OCI-LY1 (cell line): ENCODE measurements around the gene NDUFA5.

Source experiments
- H2AFZ ChIP-seq: fragments of 200-600 bp; sonication (generic), shearing (Covaris generic); 2 replicates; pipeline ENCODE4 v1.6.0; 2014; ENCODE audit warnings: antibody characterized with exemption, mild to moderate bottlenecking, low read length
- H3F3A ChIP-seq: fragments of 200-600 bp; sonication (generic), shearing (Covaris generic); 2 replicates; pipeline ENCODE4 v1.6.0; 2014; ENCODE audit warnings: mild to moderate bottlenecking, antibody characterized with exemption, low read length, moderate library complexity; ENCODE audit not compliant: insufficient read depth
- H3K27ac ChIP-seq: fragments of 200-600 bp; sonication (generic); 2 replicates; pipeline ENCODE4 v1.5.1; 2014; ENCODE audit warnings: low read length, mixed run types, mild to moderate bottlenecking, low read depth; ENCODE audit not compliant: poor library complexity, severe bottlenecking
- H3K27me3 ChIP-seq: fragments of 200-600 bp; sonication (generic); 2 replicates; pipeline ENCODE4 v1.6.0; 2014; ENCODE audit warnings: antibody characterized with exemption, mild to moderate bottlenecking, low read length, moderate library complexity; ENCODE audit not compliant: insufficient read depth
- H3K36me3 ChIP-seq: fragments of 200-600 bp; sonication (generic); 2 replicates; pipeline ENCODE4 v1.6.1; 2014; ENCODE audit warnings: mild to moderate bottlenecking, antibody characterized with exemption, low read length, moderate library complexity, mixed read lengths; ENCODE audit not compliant: insufficient read depth
- H3K4me1 ChIP-seq: fragments of 200-600 bp; sonication (generic); 2 replicates; pipeline ENCODE4 v1.5.1; 2014; ENCODE audit warnings: mild to moderate bottlenecking, low read length, moderate library complexity; ENCODE audit not compliant: insufficient read depth, severe bottlenecking
- H3K4me2 ChIP-seq: fragments of 200-600 bp; sonication (generic), shearing (Covaris generic); 2 replicates; pipeline ENCODE4 v1.6.1; 2014; ENCODE audit warnings: low read length
- H3K4me3 ChIP-seq: fragments of 200-600 bp; sonication (generic); 2 replicates; pipeline ENCODE4 v1.5.1; 2014; ENCODE audit warnings: low read length, low read depth, mild to moderate bottlenecking, mixed read lengths; ENCODE audit not compliant: poor library complexity, severe bottlenecking
- H3K79me2 ChIP-seq: fragments of 200-600 bp; shearing (Covaris generic); 2 replicates; pipeline ENCODE4 v1.6.1; 2016; ENCODE audit warnings: mixed run types, low read length, mixed read lengths; ENCODE audit not compliant: insufficient read depth
- H3K9ac ChIP-seq: fragments of 200-600 bp; sonication (generic), shearing (Covaris generic); 2 replicates; pipeline ENCODE4 v1.6.1; 2014; ENCODE audit warnings: mild to moderate bottlenecking, low read length, mixed read lengths
- H3K9me2 ChIP-seq: fragments of 200-600 bp; sonication (generic), shearing (Covaris generic); 2 replicates; pipeline ENCODE4 v1.6.1; 2014; ENCODE audit warnings: low read depth, mild to moderate bottlenecking, low read length, mixed read lengths
- H3K9me3 ChIP-seq: fragments of 200-600 bp; shearing (Covaris generic); 2 replicates; pipeline ENCODE4 v1.6.1; 2014; ENCODE audit warnings: low read length, mixed read lengths
- H4K20me1 ChIP-seq: fragments of 200-600 bp; sonication (generic), shearing (Covaris generic); 2 replicates; pipeline ENCODE4 v1.6.0; 2016; ENCODE audit warnings: mild to moderate bottlenecking, low read length; ENCODE audit not compliant: insufficient read depth
- CTCF ChIP-seq: fragments of 200-600 bp; sonication (generic), shearing (Covaris generic); IDR thresholded peaks from 2 replicates; pipeline ENCODE4 v1.5.1; 2017; ENCODE audit warnings: mild to moderate bottlenecking, antibody characterized with exemption, low read length, moderate library complexity, mixed read lengths
- EZH2 ChIP-seq: fragments of 200-600 bp; sonication (generic), shearing (Covaris generic); IDR thresholded peaks from 2 replicates; pipeline ENCODE4 v1.8.0; 2017; ENCODE audit warnings: borderline replicate concordance, mixed run types, mild to moderate bottlenecking, antibody characterized with exemption, low read length, moderate library complexity, mixed read lengths

The NDUFA5 gene

GRCh38 chr7:123598657-123599056, 41.0 kb upstream of the NDUFA5 start:
- Histone ChIP-seq H3K79me2 (no peaks in the 10 kb centered on the region), H3K4me2 (no peak overlapping the region), H2AFZ (no peak overlapping the region), H3K4me1 (no peaks in the 10 kb centered on the region), H3K27ac (no peak overlapping the region), H3K4me3 (no peak overlapping the region), H3K27me3 (no peaks in the 10 kb centered on the region; the same call in 1 of the 2 replicates), H3K9me2 (no peaks in the 10 kb centered on the region), H3K9me3 (no peaks in the 10 kb centered on the region), H3K9ac (no peak overlapping the region), H3F3A (no peaks in the 10 kb centered on the region), H3K36me3 (no peaks in the 10 kb centered on the region), H4K20me1 (no peaks in the 10 kb centered on the region)
- TF ChIP-seq EZH2: no peak
- TF ChIP-seq CTCF: no peak

DNA sequence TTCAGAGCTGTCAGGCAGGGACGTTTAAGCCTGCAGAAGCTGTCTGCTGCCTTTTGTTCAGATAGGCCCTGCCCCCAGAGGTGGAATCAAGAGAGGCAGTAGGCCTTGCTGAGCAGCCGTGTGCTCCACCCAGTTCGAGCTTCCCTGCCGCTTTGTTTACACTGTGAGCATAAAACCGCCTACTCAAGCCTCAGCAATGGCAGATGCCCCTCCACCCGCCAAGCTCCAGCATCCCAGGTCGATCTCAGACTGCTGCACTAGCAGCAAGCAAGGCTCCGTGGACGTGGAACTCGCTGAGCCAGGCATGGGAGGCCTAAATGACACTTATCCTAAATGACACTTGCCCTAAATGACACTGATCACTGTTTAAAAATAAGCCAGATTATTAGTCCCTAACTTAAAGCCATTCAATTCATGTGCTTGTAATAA, 37.2 kb upstream of the NDUFA5 start:
- H2AFZ ChIP-seq: no peak overlapping the region
- H3K27me3 ChIP-seq: no peaks in the 10 kb centered on the region; the same call in 1 of the 2 replicates
- H3K4me1 ChIP-seq: no peaks in the 10 kb centered on the region
- H3K9me3 ChIP-seq: no peaks in the 10 kb centered on the region
- no peak overlapping the region for H3K4me2 ChIP-seq
- H3K4me3 ChIP-seq: no peak overlapping the region
- TF ChIP-seq CTCF (no peak), EZH2 (no peak)
- H3K9me2 ChIP-seq: no peaks in the 10 kb centered on the region
- no peaks in the 10 kb centered on the region for H3F3A ChIP-seq
- no peaks in the 10 kb centered on the region for H3K36me3 ChIP-seq
- H4K20me1 ChIP-seq: no peaks in the 10 kb centered on the region
- H3K9ac ChIP-seq: no peak overlapping the region
- no peaks in the 10 kb centered on the region for H3K79me2 ChIP-seq
- H3K27ac ChIP-seq: no peak overlapping the region

- H4K20me1 ChIP-seq: no peaks in the 10 kb centered on the region
- no peak overlapping the region for H3K4me3 ChIP-seq
- no peak overlapping the region for H2AFZ ChIP-seq
- H3K36me3 ChIP-seq: no peaks in the 10 kb centered on the region
- H3K27ac ChIP-seq: no peak overlapping the region
- H3K9me2 ChIP-seq: no peaks in the 10 kb centered on the region
- no peaks in the 10 kb centered on the region for H3K9me3 ChIP-seq
- no peaks in the 10 kb centered on the region for H3K79me2 ChIP-seq
- H3K27me3 ChIP-seq: no peaks in the 10 kb centered on the region
- H3K4me2 ChIP-seq: no peak overlapping the region
- H3K4me1 ChIP-seq: no peaks in the 10 kb centered on the region
- no peaks in the 10 kb centered on the region for H3F3A ChIP-seq
- no peak for TF ChIP-seq EZH2
- TF ChIP-seq CTCF: no peak
- H3K9ac ChIP-seq: no peak overlapping the region
Observed at GRCh38 chr7:123588376-123588775, 30.8 kb upstream of the NDUFA5 start.
